ENCODE data around the gene DISP2.
A peak's percentile ranks its signal among the peaks of the same experiment; 100 is the strongest.

Gene DISP2

GRCh38 chr15:40365624-40366456 lies 7.8 kb downstream of the DISP2 start:
- no peak for DNase-seq

- DNase-seq = no peak
Observed at GRCh38 chr15:40366457-40367370, 8.7 kb downstream of the DISP2 start.

- no peak for DNase-seq
Observed at GRCh38 chr15:40367371-40367685, 9.3 kb downstream of the DISP2 start.

GRCh38 chr15:40367686-40368611 lies 9.9 kb downstream of the DISP2 start:
- no peak for DNase-seq

- DNase-seq = no peak
Observed at GRCh38 chr15:40368719-40369473, 10.9 kb downstream of the DISP2 start.

GRCh38 chr15:40369474-40369869 lies 11.5 kb downstream of the DISP2 start:
- DNase-seq = no peak

- no peak for DNase-seq
Observed at GRCh38 chr15:40369971-40370370, 12.0 kb downstream of the DISP2 start.

- DNase-seq = no peak
Observed at GRCh38 chr15:40372981-40373380, 15.0 kb downstream of the DISP2 start.

- DNase-seq = no peak
Observed at GRCh38 chr15:40377606-40378005, 19.6 kb downstream of the DISP2 start.

GRCh38 chr15:40379374-40379773 lies 21.4 kb downstream of the DISP2 start:
- DNase-seq = no peak

GRCh38 chr15:40379853-40380252 lies 21.8 kb downstream of the DISP2 start:
- no peak for DNase-seq

- DNase-seq = no peak
Observed at GRCh38 chr15:40380636-40381035, 22.6 kb downstream of the DISP2 start.

GRCh38 chr15:40381818-40382529 lies 24.0 kb downstream of the DISP2 start:
- no peak for DNase-seq

GRCh38 chr15:40382580-40383456 lies 24.8 kb downstream of the DISP2 start, which contains the start of gene KNSTRN:
Gene KNSTRN, plus strand, starts transcription at chr15:40382721. Its CDS starts 115 bp downstream, at chr15:40382836.
- DNase-seq = peak; percentile 93

GRCh38 chr15:40386480-40386879 lies 28.5 kb downstream of the DISP2 start:
- DNase-seq = no peak

GRCh38 chr15:40388941-40389823 lies 31.2 kb downstream of the DISP2 start:
- no peak for DNase-seq

- no peak for DNase-seq
Observed at GRCh38 chr15:40389824-40390595, 32.0 kb downstream of the DISP2 start.

All from NCI-H345 (cell line).